ENCODE measurements around the gene ATP6V0C.

ATP6V0C gene

DNA sequence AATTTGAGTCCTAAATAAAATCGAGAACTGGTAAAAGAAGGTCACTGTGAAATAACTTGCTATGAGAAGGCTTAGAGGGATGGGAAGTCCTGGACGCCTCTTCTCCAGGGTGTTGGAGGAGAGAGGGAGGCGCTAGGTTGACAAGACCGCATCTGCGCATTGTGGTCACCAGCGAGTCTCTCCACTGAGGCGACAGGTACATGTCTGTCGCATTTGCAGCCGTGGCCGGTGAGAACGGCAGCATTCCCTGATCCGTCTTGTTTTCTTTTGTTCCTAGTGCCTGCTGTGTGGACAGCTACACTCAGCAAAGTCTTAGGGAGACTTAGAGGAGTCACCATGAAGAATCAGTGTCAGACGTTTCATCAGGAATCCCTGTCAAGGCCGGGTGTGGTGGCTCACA is 8.1 kb upstream of the ATP6V0C start:
- Histone ChIP-seq H2BK12ac (ENCODE audit: low read length) (no peak overlapping the region), H3K4ac (ENCODE audit: low read depth, low read length) (no peak overlapping the region), H4K12ac (ENCODE audit: low read depth, low read length) (no peak overlapping the region), H3K4me2 (ENCODE audit: low read length) (no peak overlapping the region), H3K4me1 (ENCODE audit: control insufficient read depth in 1 of 2, insufficient read depth in 2 of 2, low read length in 2 of 2) (peaks cover 0 to 3% of the 10 kb centered on the region in 2 experiments), H3K27me3 (ENCODE audit: insufficient read depth, low read length) (no peaks in the 10 kb centered on the region), H2BK5ac (ENCODE audit: low read depth, low read length, poor library complexity) (no peak overlapping the region), H2BK120ac (ENCODE audit: insufficient read depth, low read length, poor library complexity) (no peak overlapping the region), H4K91ac (ENCODE audit: low read depth, low read length) (no peak overlapping the region), H3K18ac (ENCODE audit: low read length) (no peak overlapping the region), H3K23ac (ENCODE audit: low read length) (no peak overlapping the region), H4K8ac (ENCODE audit: low read depth, low read length) (no peak overlapping the region), H3K4me3 (ENCODE audit: low read depth, low read length) (no peak overlapping the region), H2AK5ac (ENCODE audit: low read length) (no peak overlapping the region), H3K14ac (ENCODE audit: low read length) (no peak overlapping the region), H2AFZ (ENCODE audit: insufficient read depth, low read length, poor library complexity) (no peak overlapping the region), H3K9ac (ENCODE audit: low read length) (no peak overlapping the region), H3K36me3 (ENCODE audit: control insufficient read depth in 1 of 2, insufficient read depth in 2 of 2, low read length in 2 of 2) (no peaks in the 10 kb centered on the region), H3K9me3 (ENCODE audit: insufficient read depth, low read depth, low read length) (peaks cover 1% of the 10 kb centered on the region), H3K79me1 (ENCODE audit: low read length) (no peaks in the 10 kb centered on the region), H3K79me2 (ENCODE audit: control insufficient read depth, insufficient read depth, low read length, poor library complexity) (no peaks in the 10 kb centered on the region), H3K27ac (ENCODE audit: low read depth, low read length) (no peak overlapping the region)
- WGBS (ENCODE audit: extremely low coverage, insufficient coverage, insufficient read length): 100% methylated on average over 1 of the region's 14 CpGs
- DNase-seq: no peak

GRCh38 chr16:2507052-2507659 is 6.6 kb upstream of the ATP6V0C start:
- no peaks in the 10 kb centered on the region for H3K27me3 ChIP-seq (ENCODE audit: insufficient read depth, low read length)
- H3K27ac ChIP-seq (ENCODE audit: low read depth, low read length): no peak overlapping the region
- no peak overlapping the region for H4K8ac ChIP-seq (ENCODE audit: low read depth, low read length)
- no peak overlapping the region for H3K4me2 ChIP-seq (ENCODE audit: low read length)
- no peak overlapping the region for H2BK12ac ChIP-seq (ENCODE audit: low read length)
- no peak overlapping the region for H4K91ac ChIP-seq (ENCODE audit: low read depth, low read length)
- H3K79me1 ChIP-seq (ENCODE audit: low read length): no peaks in the 10 kb centered on the region
- WGBS (ENCODE audit: extremely low coverage, insufficient coverage, insufficient read length): no CpG with 5 or more reads among the region's 14 CpGs
- no peak overlapping the region for H2AFZ ChIP-seq (ENCODE audit: insufficient read depth, low read length, poor library complexity)
- H2AK5ac ChIP-seq (ENCODE audit: low read length): no peak overlapping the region
- H2BK120ac ChIP-seq (ENCODE audit: insufficient read depth, low read length, poor library complexity): no peak overlapping the region
- H3K4ac ChIP-seq (ENCODE audit: low read depth, low read length): no peak overlapping the region
- H3K14ac ChIP-seq (ENCODE audit: low read length): no peak overlapping the region
- no peak overlapping the region for H3K23ac ChIP-seq (ENCODE audit: low read length)
- H3K18ac ChIP-seq (ENCODE audit: low read length): no peak overlapping the region
- H3K4me3 ChIP-seq (ENCODE audit: low read depth, low read length): no peak overlapping the region
- H3K79me2 ChIP-seq (ENCODE audit: control insufficient read depth, insufficient read depth, low read length, poor library complexity): no peaks in the 10 kb centered on the region
- H3K36me3 ChIP-seq (ENCODE audit: control insufficient read depth in 1 of 2, insufficient read depth in 2 of 2, low read length in 2 of 2): no peaks in the 10 kb centered on the region
- H2BK5ac ChIP-seq (ENCODE audit: low read depth, low read length, poor library complexity): no peak overlapping the region
- no peak overlapping the region for H4K12ac ChIP-seq (ENCODE audit: low read depth, low read length)
- peaks cover 0 to 3% of the 10 kb centered on the region in 2 experiments for H3K4me1 ChIP-seq (ENCODE audit: control insufficient read depth in 1 of 2, insufficient read depth in 2 of 2, low read length in 2 of 2)
- peaks cover 1% of the 10 kb centered on the region for H3K9me3 ChIP-seq (ENCODE audit: insufficient read depth, low read depth, low read length)
- no peak overlapping the region for H3K9ac ChIP-seq (ENCODE audit: low read length)
- DNase-seq: no peak

- Histone ChIP-seq H3K27me3 (ENCODE audit: insufficient read depth, low read length) (no peaks in the 10 kb centered on the region), H3K9ac (ENCODE audit: low read length) (no peak overlapping the region)
- no CpG with 5 or more reads among the region's 11 CpGs for WGBS (ENCODE audit: extremely low coverage, insufficient coverage, insufficient read length)
Measured at GRCh38 chr16:2507665-2508064, 6.1 kb upstream of the ATP6V0C start.

DNA sequence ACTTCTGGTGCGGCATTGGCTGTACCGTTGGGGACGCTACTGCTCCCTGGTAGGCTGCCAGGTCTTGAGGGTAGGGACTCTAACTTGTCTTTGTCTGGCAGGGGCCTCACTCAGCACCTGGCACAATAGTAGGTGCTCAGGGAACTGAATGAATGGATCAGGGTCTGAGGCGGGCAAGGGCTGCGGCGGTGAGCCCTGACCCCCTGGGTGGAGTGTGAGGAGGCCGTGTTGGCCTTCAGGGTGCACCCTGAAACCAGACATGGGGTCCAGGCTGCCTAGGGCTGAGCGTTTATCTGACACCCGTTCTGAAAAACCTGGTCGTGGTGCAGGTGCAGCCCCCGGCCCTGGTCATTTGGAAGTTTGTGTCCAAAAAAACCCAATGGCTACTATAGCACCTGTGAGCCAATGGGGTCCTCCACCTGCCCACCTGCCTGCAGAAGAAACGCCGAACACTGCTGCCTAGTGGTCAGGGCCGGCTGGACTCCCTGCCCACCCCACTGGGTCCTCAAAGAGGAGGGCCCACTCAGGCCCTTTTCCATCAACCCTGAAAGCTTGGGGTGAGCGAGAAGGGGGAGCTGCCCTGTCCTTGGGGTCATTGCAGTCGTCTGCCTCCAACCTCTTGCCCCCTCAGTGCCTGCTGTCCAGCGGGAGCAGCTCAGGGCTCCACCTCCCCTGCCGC is 4.9 kb upstream of the ATP6V0C start:
- Histone ChIP-seq H3K79me1 (ENCODE audit: low read length) (peaks cover 3% of the 10 kb centered on the region), H3K18ac (ENCODE audit: low read length) (no peak overlapping the region), H2BK120ac (ENCODE audit: insufficient read depth, low read length, poor library complexity) (no peak overlapping the region), H3K4me3 (ENCODE audit: low read depth, low read length) (no peak overlapping the region), H3K27me3 (ENCODE audit: insufficient read depth, low read length) (no peaks in the 10 kb centered on the region), H3K27ac (ENCODE audit: low read depth, low read length) (no peak overlapping the region), H2AK5ac (ENCODE audit: low read length) (no peak overlapping the region), H3K9me3 (ENCODE audit: insufficient read depth, low read depth, low read length) (peaks cover 3% of the 10 kb centered on the region), H2BK5ac (ENCODE audit: low read depth, low read length, poor library complexity) (no peak overlapping the region), H3K9ac (ENCODE audit: low read length) (no peak overlapping the region), H4K8ac (ENCODE audit: low read depth, low read length) (no peak overlapping the region), H2AFZ (ENCODE audit: insufficient read depth, low read length, poor library complexity) (no peak overlapping the region), H3K79me2 (ENCODE audit: control insufficient read depth, insufficient read depth, low read length, poor library complexity) (peaks cover under 1% of the 10 kb centered on the region), H4K12ac (ENCODE audit: low read depth, low read length) (no peak overlapping the region), H3K4me1 (ENCODE audit: control insufficient read depth in 1 of 2, insufficient read depth in 2 of 2, low read length in 2 of 2) (peaks cover 4 to 6% of the 10 kb centered on the region in 2 experiments), H3K36me3 (ENCODE audit: control insufficient read depth in 1 of 2, insufficient read depth in 2 of 2, low read length in 2 of 2) (no peaks in the 10 kb centered on the region), H4K91ac (ENCODE audit: low read depth, low read length) (no peak overlapping the region), H3K14ac (ENCODE audit: low read length) (no peak overlapping the region), H2BK12ac (ENCODE audit: low read length) (no peak overlapping the region), H3K4ac (ENCODE audit: low read depth, low read length) (no peak overlapping the region), H3K4me2 (ENCODE audit: low read length) (no peak overlapping the region), H3K23ac (ENCODE audit: low read length) (no peak overlapping the region)
- no CpG with 5 or more reads among the region's 18 CpGs for WGBS (ENCODE audit: extremely low coverage, insufficient coverage, insufficient read length)
- DNase-seq: no peak

More at GRCh38 chr16:2507665-2508064, 6.1 kb upstream of the ATP6V0C start:
- H3K4me2 ChIP-seq (ENCODE audit: low read length): no peak overlapping the region
- H3K9me3 ChIP-seq (ENCODE audit: insufficient read depth, low read depth, low read length): peaks cover 1% of the 10 kb centered on the region
- no peak overlapping the region for H3K4ac ChIP-seq (ENCODE audit: low read depth, low read length)
- H2BK120ac ChIP-seq (ENCODE audit: insufficient read depth, low read length, poor library complexity): no peak overlapping the region
- H3K18ac ChIP-seq (ENCODE audit: low read length): no peak overlapping the region
- H2BK12ac ChIP-seq (ENCODE audit: low read length): no peak overlapping the region
- no peaks in the 10 kb centered on the region for H3K36me3 ChIP-seq (ENCODE audit: control insufficient read depth in 1 of 2, insufficient read depth in 2 of 2, low read length in 2 of 2)
- no peak for DNase-seq
- no peak overlapping the region for H3K4me3 ChIP-seq (ENCODE audit: low read depth, low read length)
- no peak overlapping the region for H2AK5ac ChIP-seq (ENCODE audit: low read length)
- H3K79me1 ChIP-seq (ENCODE audit: low read length): no peaks in the 10 kb centered on the region
- H3K23ac ChIP-seq (ENCODE audit: low read length): no peak overlapping the region
- H2AFZ ChIP-seq (ENCODE audit: insufficient read depth, low read length, poor library complexity): no peak overlapping the region
- H4K12ac ChIP-seq (ENCODE audit: low read depth, low read length): no peak overlapping the region
- H4K91ac ChIP-seq (ENCODE audit: low read depth, low read length): no peak overlapping the region
- no peak overlapping the region for H3K14ac ChIP-seq (ENCODE audit: low read length)
- H2BK5ac ChIP-seq (ENCODE audit: low read depth, low read length, poor library complexity): no peak overlapping the region
- no peaks in the 10 kb centered on the region for H3K79me2 ChIP-seq (ENCODE audit: control insufficient read depth, insufficient read depth, low read length, poor library complexity)
- no peak overlapping the region for H4K8ac ChIP-seq (ENCODE audit: low read depth, low read length)
- H3K27ac ChIP-seq (ENCODE audit: low read depth, low read length): no peak overlapping the region
- H3K4me1 ChIP-seq (ENCODE audit: control insufficient read depth in 1 of 2, insufficient read depth in 2 of 2, low read length in 2 of 2): peaks cover 0 to 2% of the 10 kb centered on the region in 2 experiments

Data from trophoblast cell (in vitro differentiated cells and primary cell).